H9 (cell line): Measurements from ENCODE around the gene MOXD1. TPM values are rescaled to one million over a fixed set of nuclear protein-coding genes. Genes with fewer than 3 reads are reported as not detected.

Experiments
- DNase-seq: peaks from one replicate; pipeline ENCODE4 v3.0.0-alpha.2; 2017
- H2AFZ ChIP-seq: one replicate; pipeline ENCODE4 v1.6.1; 2013; ENCODE audit warnings: mild to moderate bottlenecking, low read length, control low read depth, moderate library complexity
- H2AK5ac ChIP-seq: 2 replicates; pipeline ENCODE4 v1.6.1; 2013; ENCODE audit warnings: low read length, control low read depth, mixed read lengths; ENCODE audit not compliant: insufficient read length
- H2BK120ac ChIP-seq: one replicate; pipeline ENCODE4 v1.6.1; 2013; ENCODE audit warnings: low read depth, mild to moderate bottlenecking, low read length, control low read depth, inconsistent platforms; ENCODE audit not compliant: poor library complexity, severe bottlenecking
- H2BK12ac ChIP-seq: 2 replicates; pipeline ENCODE4 v1.6.1; 2013; ENCODE audit warnings: low read length, control low read depth, mixed read lengths, low read depth; ENCODE audit not compliant: insufficient read length
- H2BK15ac ChIP-seq: 2 replicates; pipeline ENCODE4 v1.6.1; 2013; ENCODE audit warnings: low read depth, low read length, control low read depth
- H2BK20ac ChIP-seq: one replicate; pipeline ENCODE4 v1.6.1; 2013; ENCODE audit warnings: low read depth, mild to moderate bottlenecking, low read length, control low read depth, inconsistent platforms; ENCODE audit not compliant: poor library complexity, severe bottlenecking
- H2BK5ac ChIP-seq: 2 replicates; pipeline ENCODE4 v1.6.1; 2013; ENCODE audit warnings: low read length, control low read depth, mixed read lengths; ENCODE audit not compliant: insufficient read length
- H3K14ac ChIP-seq: 2 replicates; pipeline ENCODE4 v1.6.1; 2013; ENCODE audit warnings: low read length, control low read depth; ENCODE audit not compliant: insufficient read depth
- H3K18ac ChIP-seq: 2 replicates; pipeline ENCODE4 v1.6.1; 2013; ENCODE audit warnings: low read depth, mild to moderate bottlenecking, mixed read lengths, low read length, control low read depth; ENCODE audit not compliant: insufficient read length
- H3K23ac ChIP-seq: 2 replicates; pipeline ENCODE4 v1.6.1; 2013; ENCODE audit warnings: low read length, control low read depth, mixed read lengths, low read depth; ENCODE audit not compliant: insufficient read length
- H3K23me2 ChIP-seq: 2 replicates; pipeline ENCODE4 v1.6.1; 2013; ENCODE audit warnings: low read depth, mild to moderate bottlenecking, mixed read lengths, low read length, control low read depth; ENCODE audit not compliant: insufficient read length, poor library complexity, severe bottlenecking
- H3K27ac ChIP-seq: 2 replicates; pipeline ENCODE4 v1.5.1; 2013; ENCODE audit warnings: low read length, control low read depth, mixed read lengths, low read depth; ENCODE audit not compliant: insufficient read length
- H3K27me3 ChIP-seq: 2 replicates; pipeline ENCODE4 v1.6.1; 2013; ENCODE audit warnings: low read length, control low read depth, inconsistent platforms; ENCODE audit not compliant: insufficient read depth
- H3K4ac ChIP-seq: 2 replicates; pipeline ENCODE4 v1.6.1; 2013; ENCODE audit warnings: low read depth, mild to moderate bottlenecking, control low read depth, inconsistent platforms, low read length, moderate library complexity
- H3K4me1 ChIP-seq: 2 replicates; pipeline ENCODE4 v1.6.1; 2013; ENCODE audit warnings: low read length, control low read depth, inconsistent platforms; ENCODE audit not compliant: insufficient read depth
- H3K4me2 ChIP-seq: 2 replicates; pipeline ENCODE4 v1.6.1; 2013; ENCODE audit warnings: low read length, control low read depth, mixed read lengths; ENCODE audit not compliant: insufficient read length, insufficient read depth
- H3K56ac ChIP-seq: 2 replicates; pipeline ENCODE4 v1.6.1; 2013; ENCODE audit warnings: low read depth, mild to moderate bottlenecking, mixed read lengths, low read length, control low read depth; ENCODE audit not compliant: insufficient read length
- H3K79me1 ChIP-seq: 2 replicates; pipeline ENCODE4 v1.6.1; 2013; ENCODE audit warnings: low read depth, mild to moderate bottlenecking, moderate library complexity, low read length, control low read depth, inconsistent platforms; ENCODE audit not compliant: insufficient read depth, poor library complexity, severe bottlenecking
- H3K79me2 ChIP-seq: 2 replicates; pipeline ENCODE4 v1.6.1; 2013; ENCODE audit warnings: low read length, control low read depth, inconsistent platforms; ENCODE audit not compliant: insufficient read depth
- H3K9ac ChIP-seq: 2 replicates; pipeline ENCODE4 v1.6.1; 2013; ENCODE audit warnings: low read length, control low read depth, mixed read lengths; ENCODE audit not compliant: insufficient read length; ENCODE audit errors: extremely low read depth
- H3K9me3 ChIP-seq: one replicate; pipeline ENCODE4 v1.6.1; 2013; ENCODE audit warnings: low read depth, low read length, inconsistent platforms; ENCODE audit not compliant: control insufficient read depth
- H3T11ph ChIP-seq: one replicate; pipeline ENCODE4 v1.6.1; 2013; ENCODE audit warnings: mild to moderate bottlenecking, low read length, control low read depth, inconsistent platforms
- H4K20me1 ChIP-seq: one replicate; pipeline ENCODE4 v1.6.1; 2013; ENCODE audit not compliant: control insufficient read depth, insufficient read length, insufficient read depth
- H4K5ac ChIP-seq: 2 replicates; pipeline ENCODE4 v1.6.1; 2013; ENCODE audit warnings: low read depth, mild to moderate bottlenecking, mixed read lengths, low read length, control low read depth; ENCODE audit not compliant: insufficient read length
- H4K8ac ChIP-seq: replicated peaks from 2 replicates; pipeline ENCODE4 v1.6.1; 2013; ENCODE audit warnings: low read length, control low read depth, mixed read lengths, low read depth; ENCODE audit not compliant: insufficient read length
- H4K91ac ChIP-seq: 2 replicates; pipeline ENCODE4 v1.6.1; 2013; ENCODE audit warnings: low read depth, mild to moderate bottlenecking, moderate library complexity, mixed read lengths, low read length, control low read depth; ENCODE audit not compliant: insufficient read length
- H3K27ac Mint-ChIP-seq, 3 experiments: 2 replicates in 2 of 3; 3 replicates in 1 of 3; pipeline ENCODE4 v1.8.0; 2020 to 2021; ENCODE audit warnings: mixed read lengths in 3 of 3, mild to moderate bottlenecking in 1 of 3, moderate library complexity in 1 of 3
- H3K27me3 Mint-ChIP-seq: 2 replicates; pipeline ENCODE4 v1.8.0; 2021; ENCODE audit warnings: low read depth, mild to moderate bottlenecking, moderate library complexity, mixed read lengths
- H3K36me3 Mint-ChIP-seq, 3 experiments: 2 replicates in 2 of 3; 3 replicates in 1 of 3; pipeline ENCODE4 v1.8.0; 2020 to 2021; ENCODE audit warnings: low read depth in 3 of 3, mixed read lengths in 3 of 3; ENCODE audit not compliant: insufficient read depth in 1 of 3
- H3K4me1 Mint-ChIP-seq, 2 experiments: 2 replicates each; pipeline ENCODE4 v1.8.0; 2020; ENCODE audit warnings: mixed read lengths in 2 of 2
- H3K4me3 Mint-ChIP-seq, 2 experiments: 2 replicates in 1 of 2; 3 replicates in 1 of 2; pipeline ENCODE4 v1.8.0; 2020 to 2021; ENCODE audit warnings: mild to moderate bottlenecking in 2 of 2, mixed read lengths in 2 of 2, moderate library complexity in 1 of 2
- H3K9me3 Mint-ChIP-seq, 2 experiments: 2 replicates in 1 of 2; 3 replicates in 1 of 2; pipeline ENCODE4 v1.8.0; 2020; ENCODE audit warnings: mild to moderate bottlenecking in 2 of 2, mixed read lengths in 2 of 2, moderate library complexity in 1 of 2
- CTCF ChIP-seq: fragments of 200-600 bp; sonication (generic); conservative IDR thresholded peaks from 3 replicates; pipeline ENCODE4 v1.8.0; 2021; ENCODE audit warnings: antibody characterized with exemption, mild to moderate bottlenecking
- total RNA-seq: library from RNA; stranded (reverse); gene quantifications from 2 replicates; pipeline ENCODE4 v1.2.1, GENCODE V29; 2021

The MOXD1 gene
- total RNA-seq, 1 experiment from 2014 or later: 2.3 TPM

GRCh38 chr6:132261354-132261753 is 139.9 kb downstream of the MOXD1 start:
- Histone ChIP-seq H4K91ac (no peak overlapping the region), H4K5ac (no peak overlapping the region), H2BK120ac (no peak overlapping the region), H3K4ac (no peak overlapping the region), H3K9ac (no peak overlapping the region), H4K20me1 (no peaks in the 10 kb centered on the region), H3K18ac (no peak overlapping the region), H3K56ac (no peak overlapping the region), H3K14ac (no peak overlapping the region), H2BK15ac (no peak overlapping the region), H2BK20ac (no peak overlapping the region), H2BK12ac (no peak overlapping the region), H2AFZ (no peak overlapping the region), H3K79me2 (no peaks in the 10 kb centered on the region), H3K27ac (no peak overlapping the region), H3K9me3 (no peaks in the 10 kb centered on the region), H3K79me1 (no peaks in the 10 kb centered on the region), H4K8ac (no peak overlapping the region), H3K4me2 (no peak overlapping the region), H3K4me1 (no peaks in the 10 kb centered on the region), H3K23me2 (no peaks in the 10 kb centered on the region), H3T11ph (no peak overlapping the region), H3K23ac (no peak overlapping the region), H3K27me3 (no peaks in the 10 kb centered on the region), H2AK5ac (no peak overlapping the region), H2BK5ac (no peak overlapping the region)
- Mint-ChIP-seq H3K27ac (no peak overlapping the region), H3K27me3 (peaks cover 10% of the 10 kb centered on the region; the same call in 1 of the 2 replicates), H3K4me1 (peaks cover 17 to 18% of the 10 kb centered on the region in 2 experiments), H3K9me3 (no peaks in the 10 kb centered on the region), H3K4me3 (no peak overlapping the region), H3K36me3 (no peaks in the 10 kb centered on the region)
- TF ChIP-seq CTCF: no peak
- no peak for DNase-seq
